Measurements from ENCODE around the gene RDH16.

DNA sequence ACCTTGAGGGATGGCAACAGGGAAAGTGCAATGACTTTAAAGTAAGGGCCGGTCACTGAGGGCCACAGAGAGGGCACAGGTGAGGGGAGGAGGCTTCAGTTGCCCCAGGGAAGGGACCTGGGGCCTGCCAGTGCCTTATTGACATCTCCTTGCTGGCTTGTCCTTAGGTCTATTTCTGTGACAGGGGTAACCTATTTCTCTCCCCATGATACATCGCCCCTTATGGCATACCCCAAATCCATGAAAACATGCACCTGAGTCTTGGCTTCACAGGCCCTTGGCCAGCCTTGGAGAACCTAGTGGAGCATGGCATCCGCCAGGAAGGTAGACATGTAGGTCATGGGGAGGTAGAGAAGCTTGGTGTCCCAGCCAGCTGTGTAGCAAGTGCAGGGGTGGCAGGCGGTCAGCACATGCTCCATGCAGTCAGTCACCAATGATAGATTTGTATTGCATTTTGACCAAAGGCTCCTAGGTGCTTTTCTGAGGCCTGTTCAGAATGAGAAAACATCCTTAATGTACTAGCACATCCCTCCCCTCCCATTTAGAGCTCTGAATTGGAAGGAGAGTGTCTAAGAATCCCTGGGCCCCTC is 23.6 kb upstream of the RDH16 start:
- TF ChIP-seq, protein P1, sequence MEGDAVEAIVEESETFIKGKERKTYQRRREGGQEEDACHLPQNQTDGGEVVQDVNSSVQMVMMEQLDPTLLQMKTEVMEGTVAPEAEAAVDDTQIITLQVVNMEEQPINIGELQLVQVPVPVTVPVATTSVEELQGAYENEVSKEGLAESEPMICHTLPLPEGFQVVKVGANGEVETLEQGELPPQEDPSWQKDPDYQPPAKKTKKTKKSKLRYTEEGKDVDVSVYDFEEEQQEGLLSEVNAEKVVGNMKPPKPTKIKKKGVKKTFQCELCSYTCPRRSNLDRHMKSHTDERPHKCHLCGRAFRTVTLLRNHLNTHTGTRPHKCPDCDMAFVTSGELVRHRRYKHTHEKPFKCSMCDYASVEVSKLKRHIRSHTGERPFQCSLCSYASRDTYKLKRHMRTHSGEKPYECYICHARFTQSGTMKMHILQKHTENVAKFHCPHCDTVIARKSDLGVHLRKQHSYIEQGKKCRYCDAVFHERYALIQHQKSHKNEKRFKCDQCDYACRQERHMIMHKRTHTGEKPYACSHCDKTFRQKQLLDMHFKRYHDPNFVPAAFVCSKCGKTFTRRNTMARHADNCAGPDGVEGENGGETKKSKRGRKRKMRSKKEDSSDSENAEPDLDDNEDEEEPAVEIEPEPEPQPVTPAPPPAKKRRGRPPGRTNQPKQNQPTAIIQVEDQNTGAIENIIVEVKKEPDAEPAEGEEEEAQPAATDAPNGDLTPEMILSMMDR (IDR thresholded peaks at IDR 0.05): no peak
- TF ChIP-seq POLR2A (IDR thresholded peaks at IDR 0.05): no peak
